Measurements from ENCODE around the gene FOXK1.

- no peak for TF ChIP-seq BCL6 (CRISPR knock-in tag; IDR thresholded peaks at IDR 0.05)
- TF ChIP-seq CBX5 (IDR thresholded peaks at IDR 0.05; ENCODE audit: borderline replicate concordance, low read depth), result no peak
- no peak for TF ChIP-seq TCFL5 (CRISPR knock-in tag; conservative IDR thresholded peaks at IDR 0.05)
- TF ChIP-seq USF1 (CRISPR knock-in tag; IDR thresholded peaks at IDR 0.05), result no peak
- no peak for TF ChIP-seq JUNB (CRISPR knock-in tag; conservative IDR thresholded peaks at IDR 0.05)
- no peak for TF ChIP-seq ZFX (CRISPR knock-in tag; IDR thresholded peaks at IDR 0.05)
- no peak for TF ChIP-seq POLR2A (conservative IDR thresholded peaks at IDR 0.05)
- TF ChIP-seq SRSF9 (IDR thresholded peaks at IDR 0.05; ENCODE audit: borderline replicate concordance, low read depth, low read length), result no peak
- no peak for TF ChIP-seq RFX1 (IDR thresholded peaks at IDR 0.05)
- no peak for TF ChIP-seq CBX1 (IDR thresholded peaks at IDR 0.05; ENCODE audit: low read depth)
- TF ChIP-seq, protein P1, sequence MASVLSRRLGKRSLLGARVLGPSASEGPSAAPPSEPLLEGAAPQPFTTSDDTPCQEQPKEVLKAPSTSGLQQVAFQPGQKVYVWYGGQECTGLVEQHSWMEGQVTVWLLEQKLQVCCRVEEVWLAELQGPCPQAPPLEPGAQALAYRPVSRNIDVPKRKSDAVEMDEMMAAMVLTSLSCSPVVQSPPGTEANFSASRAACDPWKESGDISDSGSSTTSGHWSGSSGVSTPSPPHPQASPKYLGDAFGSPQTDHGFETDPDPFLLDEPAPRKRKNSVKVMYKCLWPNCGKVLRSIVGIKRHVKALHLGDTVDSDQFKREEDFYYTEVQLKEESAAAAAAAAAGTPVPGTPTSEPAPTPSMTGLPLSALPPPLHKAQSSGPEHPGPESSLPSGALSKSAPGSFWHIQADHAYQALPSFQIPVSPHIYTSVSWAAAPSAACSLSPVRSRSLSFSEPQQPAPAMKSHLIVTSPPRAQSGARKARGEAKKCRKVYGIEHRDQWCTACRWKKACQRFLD (CRISPR knock-in tag; IDR thresholded peaks at IDR 0.05), result no peak
These were observed 34.0 kb upstream of the FOXK1 start for GRCh38 chr7:4648111-4648510.

Measured in K562 (cell line).